OCI-LY1 (cell line): ENCODE measurements around the gene IL24.

Experiments used
- H2AFZ ChIP-seq: fragments of 200-600 bp; sonication (generic), shearing (Covaris generic); 2 replicates; pipeline ENCODE4 v1.6.0; 2014; ENCODE audit warnings: antibody characterized with exemption, mild to moderate bottlenecking, low read length
- H3F3A ChIP-seq: fragments of 200-600 bp; sonication (generic), shearing (Covaris generic); 2 replicates; pipeline ENCODE4 v1.6.0; 2014; ENCODE audit warnings: mild to moderate bottlenecking, antibody characterized with exemption, low read length, moderate library complexity; ENCODE audit not compliant: insufficient read depth
- H3K27ac ChIP-seq: fragments of 200-600 bp; sonication (generic); 2 replicates; pipeline ENCODE4 v1.5.1; 2014; ENCODE audit warnings: low read length, mixed run types, mild to moderate bottlenecking, low read depth; ENCODE audit not compliant: poor library complexity, severe bottlenecking
- H3K27me3 ChIP-seq: fragments of 200-600 bp; sonication (generic); 2 replicates; pipeline ENCODE4 v1.6.0; 2014; ENCODE audit warnings: antibody characterized with exemption, mild to moderate bottlenecking, low read length, moderate library complexity; ENCODE audit not compliant: insufficient read depth
- H3K36me3 ChIP-seq: fragments of 200-600 bp; sonication (generic); 2 replicates; pipeline ENCODE4 v1.6.1; 2014; ENCODE audit warnings: mild to moderate bottlenecking, antibody characterized with exemption, low read length, moderate library complexity, mixed read lengths; ENCODE audit not compliant: insufficient read depth
- H3K4me1 ChIP-seq: fragments of 200-600 bp; sonication (generic); 2 replicates; pipeline ENCODE4 v1.5.1; 2014; ENCODE audit warnings: mild to moderate bottlenecking, low read length, moderate library complexity; ENCODE audit not compliant: insufficient read depth, severe bottlenecking
- H3K4me2 ChIP-seq: fragments of 200-600 bp; sonication (generic), shearing (Covaris generic); 2 replicates; pipeline ENCODE4 v1.6.1; 2014; ENCODE audit warnings: low read length
- H3K4me3 ChIP-seq: fragments of 200-600 bp; sonication (generic); 2 replicates; pipeline ENCODE4 v1.5.1; 2014; ENCODE audit warnings: low read length, low read depth, mild to moderate bottlenecking, mixed read lengths; ENCODE audit not compliant: poor library complexity, severe bottlenecking
- H3K79me2 ChIP-seq: fragments of 200-600 bp; shearing (Covaris generic); 2 replicates; pipeline ENCODE4 v1.6.1; 2016; ENCODE audit warnings: mixed run types, low read length, mixed read lengths; ENCODE audit not compliant: insufficient read depth
- H3K9ac ChIP-seq: fragments of 200-600 bp; sonication (generic), shearing (Covaris generic); 2 replicates; pipeline ENCODE4 v1.6.1; 2014; ENCODE audit warnings: mild to moderate bottlenecking, low read length, mixed read lengths
- H3K9me2 ChIP-seq: fragments of 200-600 bp; sonication (generic), shearing (Covaris generic); 2 replicates; pipeline ENCODE4 v1.6.1; 2014; ENCODE audit warnings: low read depth, mild to moderate bottlenecking, low read length, mixed read lengths
- H3K9me3 ChIP-seq: fragments of 200-600 bp; shearing (Covaris generic); 2 replicates; pipeline ENCODE4 v1.6.1; 2014; ENCODE audit warnings: low read length, mixed read lengths
- H4K20me1 ChIP-seq: fragments of 200-600 bp; sonication (generic), shearing (Covaris generic); 2 replicates; pipeline ENCODE4 v1.6.0; 2016; ENCODE audit warnings: mild to moderate bottlenecking, low read length; ENCODE audit not compliant: insufficient read depth
- EZH2 ChIP-seq: fragments of 200-600 bp; sonication (generic), shearing (Covaris generic); IDR thresholded peaks from 2 replicates; pipeline ENCODE4 v1.8.0; 2017; ENCODE audit warnings: borderline replicate concordance, mixed run types, mild to moderate bottlenecking, antibody characterized with exemption, low read length, moderate library complexity, mixed read lengths
- TF ChIP-seq, protein P1 (sequence below): fragments of 200-600 bp; sonication (generic), shearing (Covaris generic); IDR thresholded peaks from 2 replicates; pipeline ENCODE4 v1.5.1; 2017; ENCODE audit warnings: mild to moderate bottlenecking, antibody characterized with exemption, low read length, moderate library complexity, mixed read lengths

The IL24 gene

DNA sequence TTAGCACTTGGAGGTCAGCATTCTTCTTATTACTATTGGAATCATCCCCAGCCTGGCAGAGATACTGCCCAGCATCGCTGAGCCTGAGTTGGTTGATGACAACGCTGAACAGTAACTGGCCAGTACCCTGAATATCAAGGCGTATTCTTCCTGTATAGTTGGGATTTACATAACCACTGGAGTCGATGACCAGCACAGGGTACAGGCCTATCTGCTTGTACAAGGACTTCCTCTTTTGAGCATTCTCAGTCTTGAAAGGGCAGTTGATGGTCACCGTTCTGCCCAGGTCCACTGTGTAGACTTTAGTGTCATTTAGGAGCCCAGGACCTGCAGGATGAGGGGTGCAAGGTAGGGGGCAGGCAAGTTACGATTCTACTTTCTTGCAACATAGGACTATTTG lies 40.2 kb downstream of the IL24 start:
- H3F3A ChIP-seq = no peaks in the 10 kb centered on the region
- H3K36me3 ChIP-seq = no peaks in the 10 kb centered on the region
- H3K4me2 ChIP-seq = no peak overlapping the region
- no peaks in the 10 kb centered on the region for H3K9me2 ChIP-seq
- H2AFZ ChIP-seq = no peak overlapping the region
- TF ChIP-seq EZH2 = no peak
- H3K27ac ChIP-seq = no peak overlapping the region
- no peaks in the 10 kb centered on the region for H3K4me1 ChIP-seq
- no peak overlapping the region for H3K4me3 ChIP-seq
- no peak overlapping the region for H3K9ac ChIP-seq
- no peaks in the 10 kb centered on the region for H4K20me1 ChIP-seq
- H3K79me2 ChIP-seq = no peaks in the 10 kb centered on the region
- peaks cover 4% of the 10 kb centered on the region; the same call in 1 of the 2 replicates for H3K27me3 ChIP-seq
- no peaks in the 10 kb centered on the region for H3K9me3 ChIP-seq

DNA sequence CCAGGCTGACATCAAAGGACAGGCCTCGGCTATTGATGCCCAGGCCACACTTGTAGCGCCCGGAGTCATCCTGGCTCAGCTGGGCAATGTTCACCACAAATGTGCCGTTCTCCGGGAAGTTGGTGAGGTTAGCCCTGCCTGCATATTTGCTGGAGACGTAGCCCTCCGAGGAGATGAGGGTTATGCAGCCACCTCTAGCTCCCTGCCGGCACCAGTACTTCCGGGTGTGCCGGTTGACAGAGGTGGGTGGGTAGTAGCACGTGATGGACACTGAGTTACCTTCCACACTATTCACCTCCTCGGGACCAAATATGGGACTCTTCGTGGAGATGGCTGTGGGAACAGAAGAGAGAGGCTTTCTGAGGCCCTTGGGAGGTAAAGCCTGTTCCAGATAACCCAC lies 41.9 kb downstream of the IL24 start:
- Histone ChIP-seq H3K27me3 (peaks cover 7% of the 10 kb centered on the region; the same call in 1 of the 2 replicates), H3K4me2 (no peak overlapping the region), H2AFZ (no peak overlapping the region), H3K27ac (no peak overlapping the region), H3K36me3 (no peaks in the 10 kb centered on the region), H3F3A (no peaks in the 10 kb centered on the region), H3K9ac (no peak overlapping the region), H3K79me2 (no peaks in the 10 kb centered on the region), H3K9me2 (no peaks in the 10 kb centered on the region), H3K4me3 (no peak overlapping the region), H3K9me3 (no peaks in the 10 kb centered on the region), H3K4me1 (no peaks in the 10 kb centered on the region), H4K20me1 (no peaks in the 10 kb centered on the region)
- TF ChIP-seq EZH2 = no peak
- TF ChIP-seq, protein P1, sequence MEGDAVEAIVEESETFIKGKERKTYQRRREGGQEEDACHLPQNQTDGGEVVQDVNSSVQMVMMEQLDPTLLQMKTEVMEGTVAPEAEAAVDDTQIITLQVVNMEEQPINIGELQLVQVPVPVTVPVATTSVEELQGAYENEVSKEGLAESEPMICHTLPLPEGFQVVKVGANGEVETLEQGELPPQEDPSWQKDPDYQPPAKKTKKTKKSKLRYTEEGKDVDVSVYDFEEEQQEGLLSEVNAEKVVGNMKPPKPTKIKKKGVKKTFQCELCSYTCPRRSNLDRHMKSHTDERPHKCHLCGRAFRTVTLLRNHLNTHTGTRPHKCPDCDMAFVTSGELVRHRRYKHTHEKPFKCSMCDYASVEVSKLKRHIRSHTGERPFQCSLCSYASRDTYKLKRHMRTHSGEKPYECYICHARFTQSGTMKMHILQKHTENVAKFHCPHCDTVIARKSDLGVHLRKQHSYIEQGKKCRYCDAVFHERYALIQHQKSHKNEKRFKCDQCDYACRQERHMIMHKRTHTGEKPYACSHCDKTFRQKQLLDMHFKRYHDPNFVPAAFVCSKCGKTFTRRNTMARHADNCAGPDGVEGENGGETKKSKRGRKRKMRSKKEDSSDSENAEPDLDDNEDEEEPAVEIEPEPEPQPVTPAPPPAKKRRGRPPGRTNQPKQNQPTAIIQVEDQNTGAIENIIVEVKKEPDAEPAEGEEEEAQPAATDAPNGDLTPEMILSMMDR = no peak

DNA sequence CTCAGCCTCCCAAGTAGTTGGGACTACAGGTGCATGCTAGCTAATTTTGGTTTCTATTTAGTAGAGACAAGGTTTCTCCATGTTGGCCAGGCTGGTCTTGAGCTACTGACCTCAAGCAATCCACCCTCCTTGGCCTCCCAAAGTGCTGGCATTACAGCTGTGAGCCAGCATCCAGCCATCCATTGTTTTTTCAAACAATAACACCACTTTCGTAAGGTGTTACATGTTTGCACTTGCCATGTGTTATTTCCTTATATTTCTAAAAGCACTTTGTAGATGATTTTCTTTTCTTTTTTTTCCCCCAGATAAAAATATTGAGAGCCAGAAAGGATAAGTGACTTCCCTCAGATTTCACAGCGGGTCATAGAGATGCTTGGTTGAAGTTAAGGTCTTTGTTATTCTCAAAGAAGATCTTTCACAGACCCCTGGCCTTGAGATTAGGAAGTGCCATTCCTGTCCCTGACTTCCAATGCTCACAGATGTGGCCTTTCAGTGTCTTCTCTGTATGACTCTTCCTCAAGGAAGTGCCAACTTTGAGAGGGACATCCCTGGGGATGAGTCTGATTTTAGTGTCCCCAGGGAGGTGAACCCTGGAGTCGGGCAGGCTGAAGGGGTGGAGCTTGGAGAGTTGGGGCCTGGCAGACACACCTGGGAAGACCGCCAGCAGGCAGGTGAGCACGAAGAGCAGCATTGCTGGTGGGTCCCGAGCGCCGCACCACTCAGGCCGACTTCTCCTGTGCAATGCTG lies 42.8 kb downstream of the IL24 start:
- Histone ChIP-seq H3K27ac (no peak overlapping the region), H2AFZ (no peak overlapping the region), H3K27me3 (peaks cover 7% of the 10 kb centered on the region; the same call in 1 of the 2 replicates), H3K4me1 (no peaks in the 10 kb centered on the region), H4K20me1 (no peaks in the 10 kb centered on the region), H3K9ac (no peak overlapping the region), H3K4me2 (no peak overlapping the region), H3K9me3 (no peaks in the 10 kb centered on the region), H3F3A (no peaks in the 10 kb centered on the region), H3K36me3 (no peaks in the 10 kb centered on the region), H3K79me2 (no peaks in the 10 kb centered on the region), H3K4me3 (no peak overlapping the region), H3K9me2 (no peaks in the 10 kb centered on the region)
- TF ChIP-seq EZH2 = no peak
- TF ChIP-seq, protein P1 = no peak

DNA sequence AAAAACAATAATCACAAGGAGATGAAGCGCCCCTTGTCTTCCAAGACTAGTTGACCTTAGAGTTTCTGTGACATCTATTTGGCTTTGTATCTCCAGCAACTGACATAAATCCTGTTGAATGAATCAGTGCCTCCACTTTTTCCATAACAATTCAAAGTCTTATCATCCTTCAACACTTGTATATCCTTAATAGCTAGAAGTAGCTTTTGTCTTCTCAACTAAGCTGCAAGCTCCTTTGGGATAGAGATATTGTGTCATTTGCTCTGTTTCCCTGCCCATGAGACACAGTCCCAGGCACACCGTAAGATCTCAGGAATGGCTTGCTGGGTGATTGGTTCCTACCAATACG lies 43.3 kb downstream of the IL24 start:
- Histone ChIP-seq H3K36me3 (no peaks in the 10 kb centered on the region), H4K20me1 (no peaks in the 10 kb centered on the region), H3K27ac (no peak overlapping the region), H3K9ac (no peak overlapping the region), H3F3A (no peaks in the 10 kb centered on the region), H3K79me2 (no peaks in the 10 kb centered on the region), H3K9me3 (no peaks in the 10 kb centered on the region), H3K4me3 (no peak overlapping the region), H3K27me3 (peaks cover 7% of the 10 kb centered on the region; the same call in 1 of the 2 replicates), H2AFZ (no peak overlapping the region), H3K4me1 (no peaks in the 10 kb centered on the region), H3K9me2 (no peaks in the 10 kb centered on the region), H3K4me2 (no peak overlapping the region)
- no peak for TF ChIP-seq EZH2
- TF ChIP-seq, protein P1 = no peak
